Muscle of leg (tissue), 11 donors: ENCODE data around the gene SEZ6L2. TPM values are rescaled to one million over a fixed set of nuclear protein-coding genes. Genes with fewer than 3 reads are reported as not detected.

Experiments used
- DNase-seq: peaks from one replicate; pipeline ENCODE4 v3.0.0; 2013
- H3K27ac ChIP-seq: one replicate; pipeline ENCODE4 v1.5.1; 2013; ENCODE audit warnings: mild to moderate bottlenecking, low read length, control low read depth
- H3K27me3 ChIP-seq: one replicate; pipeline ENCODE4 v1.6.1; 2013; ENCODE audit warnings: low read length; ENCODE audit not compliant: control insufficient read depth, insufficient read depth
- H3K36me3 ChIP-seq: one replicate; pipeline ENCODE4 v1.6.1; 2013; ENCODE audit warnings: low read length; ENCODE audit not compliant: control insufficient read depth, insufficient read depth
- H3K4me1 ChIP-seq: one replicate; pipeline ENCODE4 v1.6.1; 2013; ENCODE audit warnings: low read length; ENCODE audit not compliant: control insufficient read depth, insufficient read depth
- H3K4me3 ChIP-seq: one replicate; pipeline ENCODE4 v1.5.1; 2013; ENCODE audit warnings: low read length, control low read depth
- H3K9me3 ChIP-seq: replicated peaks from 2 replicates; pipeline ENCODE4 v1.6.1; 2013; ENCODE audit warnings: low read depth, low read length; ENCODE audit not compliant: control insufficient read depth
- WGBS: methylation state at CpG from one replicate; pipeline ENCODE4 v1.1.5; 2013; ENCODE audit warnings: missing lambda C conversion rate; ENCODE audit not compliant: insufficient coverage; 5-methylcytosine and 5-hydroxymethylcytosine counted together
- polyA plus RNA-seq, 8 donors: library from polyadenylated mRNA; unstranded; fragments of 120-200 nt; gene quantifications; one replicate each; pipeline versions ENCODE4 v1.2.1 to v1.2.3, GENCODE V29; 2013; ENCODE audit warnings: inconsistent platforms in 1 of 8, low replicate concordance in 1 of 8; ENCODE audit not compliant: insufficient read length in 8 of 8, insufficient read depth in 1 of 8
- total RNA-seq: library from RNA; stranded (reverse); fragments of 120-200 nt; gene quantifications from one replicate; pipeline ENCODE4 v1.2.4, GENCODE V29; 2013

The SEZ6L2 gene
- total and polyA plus RNA-seq, 9 donors: 1.1 to 8.4 (median 2.9) TPM

DNA sequence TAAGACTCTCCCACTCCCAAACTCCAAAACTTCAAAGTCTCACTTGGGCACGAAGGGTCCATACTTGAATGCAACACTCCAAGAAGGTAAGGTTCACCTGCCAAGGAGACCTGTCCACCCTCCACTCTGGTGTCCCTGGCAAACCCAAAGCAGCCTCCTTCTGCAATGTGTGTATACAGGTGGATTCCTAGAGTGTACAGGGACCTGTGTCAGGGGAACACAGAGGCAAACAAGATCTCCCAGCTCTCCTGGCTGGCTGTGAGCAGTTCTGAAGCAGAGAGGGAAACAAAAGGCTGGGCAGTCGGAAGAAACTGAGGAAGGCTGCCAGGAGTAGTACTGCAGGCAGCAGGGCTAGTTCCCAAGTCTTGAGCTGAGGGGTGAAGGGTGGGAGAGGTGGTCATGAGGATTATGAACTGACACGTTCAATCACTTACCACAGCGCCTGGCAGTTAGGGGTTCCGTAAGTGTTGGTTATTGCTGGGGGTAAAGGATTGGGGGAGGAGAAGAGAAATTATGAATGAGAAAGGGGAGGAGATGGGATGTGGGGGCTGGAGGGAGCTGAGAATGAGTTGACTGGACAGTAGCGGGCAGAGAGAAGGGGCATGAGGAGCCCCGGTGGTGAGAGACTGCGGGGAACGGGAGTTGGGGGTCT is 25.9 kb upstream of the SEZ6L2 start:
- peak; percentile 22 for DNase-seq
- Histone ChIP-seq H3K27ac (no peak overlapping the region), H3K4me1 (peaks cover 18% of the 10 kb centered on the region), H3K27me3 (no peaks in the 10 kb centered on the region), H3K36me3 (peaks cover 20% of the 10 kb centered on the region), H3K9me3 (no peaks in the 10 kb centered on the region), H3K4me3 (peak overlapping the region; percentile 83)
- WGBS: 2% methylated on average over 8 of the region's 9 CpGs

DNA sequence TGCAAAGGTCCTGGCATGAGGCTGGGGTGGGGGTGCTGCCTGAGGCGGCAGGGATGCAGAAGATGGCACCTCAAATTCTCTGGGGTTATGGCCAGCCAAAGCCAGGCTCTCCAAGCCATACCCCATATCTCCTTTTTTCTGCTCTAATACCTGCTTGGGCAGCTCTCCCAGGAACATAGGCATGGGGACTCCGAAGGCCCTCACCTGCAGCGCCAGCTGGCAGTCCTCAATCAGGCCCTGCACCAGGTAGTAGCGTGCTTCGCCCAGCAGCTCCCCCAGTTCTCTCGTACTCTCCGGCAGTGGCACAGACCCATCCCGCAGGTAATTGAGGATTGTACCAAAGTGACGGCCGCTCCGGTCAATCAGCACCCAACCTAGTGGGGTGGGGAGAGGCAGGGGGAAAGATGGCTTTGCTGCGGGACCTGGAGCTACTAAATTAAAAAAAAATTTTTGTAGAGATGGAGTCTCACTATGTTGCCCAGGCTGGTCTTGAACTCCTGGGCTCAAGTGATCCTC is 23.7 kb upstream of the SEZ6L2 start:
- Histone ChIP-seq H3K4me3 (no peak overlapping the region), H3K27ac (no peak overlapping the region), H3K27me3 (no peaks in the 10 kb centered on the region), H3K36me3 (peaks cover 20% of the 10 kb centered on the region), H3K4me1 (peaks cover 18% of the 10 kb centered on the region), H3K9me3 (no peaks in the 10 kb centered on the region)
- no peak for DNase-seq
- 93% methylated on average over 12 of the region's 12 CpGs for WGBS

DNA sequence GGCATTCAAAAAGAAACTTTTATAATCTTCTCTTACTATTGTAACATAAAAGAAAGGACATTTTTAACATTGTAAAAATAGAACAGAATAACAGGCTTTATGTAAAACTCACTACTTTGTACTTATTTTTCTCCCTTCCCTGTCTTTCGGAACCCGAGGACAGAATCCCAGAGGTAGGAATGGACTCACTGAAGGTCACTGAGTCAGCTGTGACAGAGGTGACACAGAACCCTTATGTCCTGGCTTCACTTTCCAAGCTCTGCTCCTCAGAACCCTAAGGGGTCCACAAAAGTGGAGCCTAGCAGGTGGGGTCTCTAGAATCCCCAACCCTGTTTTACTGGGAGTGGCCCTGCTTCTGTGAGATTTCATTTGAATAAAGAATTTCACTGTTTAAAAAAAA is 23.0 kb upstream of the SEZ6L2 start:
- DNase-seq: no peak
- 83% methylated on average over 1 of the region's 2 CpGs for WGBS
- peaks cover 18% of the 10 kb centered on the region for H3K4me1 ChIP-seq
- peaks cover 20% of the 10 kb centered on the region for H3K36me3 ChIP-seq
- no peak overlapping the region for H3K4me3 ChIP-seq
- H3K27me3 ChIP-seq: no peaks in the 10 kb centered on the region
- H3K27ac ChIP-seq: no peak overlapping the region
- H3K9me3 ChIP-seq: no peaks in the 10 kb centered on the region

DNA sequence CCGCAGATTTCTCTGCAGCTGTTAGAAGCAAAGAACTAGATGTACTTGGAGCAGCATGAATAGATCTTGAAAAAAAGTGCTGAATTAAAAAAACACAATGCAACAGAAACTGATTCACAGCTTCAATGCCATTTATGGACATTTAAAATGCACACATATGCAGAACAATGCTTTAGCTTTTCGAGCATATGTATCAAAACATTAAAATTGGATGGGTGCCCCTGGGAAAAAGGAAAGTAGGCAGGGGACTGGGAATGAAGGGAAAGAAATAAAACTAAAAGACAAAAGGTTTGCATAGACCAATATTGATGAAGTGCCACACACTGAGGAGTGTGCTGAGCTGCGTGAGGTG is 21.7 kb upstream of the SEZ6L2 start:
- no peak for DNase-seq
- Histone ChIP-seq H3K27ac (no peak overlapping the region), H3K4me1 (peaks cover 8% of the 10 kb centered on the region), H3K9me3 (no peaks in the 10 kb centered on the region), H3K27me3 (no peaks in the 10 kb centered on the region), H3K4me3 (no peak overlapping the region), H3K36me3 (peaks cover 26% of the 10 kb centered on the region)
- WGBS: 77% methylated on average over 1 of the region's 3 CpGs

DNA sequence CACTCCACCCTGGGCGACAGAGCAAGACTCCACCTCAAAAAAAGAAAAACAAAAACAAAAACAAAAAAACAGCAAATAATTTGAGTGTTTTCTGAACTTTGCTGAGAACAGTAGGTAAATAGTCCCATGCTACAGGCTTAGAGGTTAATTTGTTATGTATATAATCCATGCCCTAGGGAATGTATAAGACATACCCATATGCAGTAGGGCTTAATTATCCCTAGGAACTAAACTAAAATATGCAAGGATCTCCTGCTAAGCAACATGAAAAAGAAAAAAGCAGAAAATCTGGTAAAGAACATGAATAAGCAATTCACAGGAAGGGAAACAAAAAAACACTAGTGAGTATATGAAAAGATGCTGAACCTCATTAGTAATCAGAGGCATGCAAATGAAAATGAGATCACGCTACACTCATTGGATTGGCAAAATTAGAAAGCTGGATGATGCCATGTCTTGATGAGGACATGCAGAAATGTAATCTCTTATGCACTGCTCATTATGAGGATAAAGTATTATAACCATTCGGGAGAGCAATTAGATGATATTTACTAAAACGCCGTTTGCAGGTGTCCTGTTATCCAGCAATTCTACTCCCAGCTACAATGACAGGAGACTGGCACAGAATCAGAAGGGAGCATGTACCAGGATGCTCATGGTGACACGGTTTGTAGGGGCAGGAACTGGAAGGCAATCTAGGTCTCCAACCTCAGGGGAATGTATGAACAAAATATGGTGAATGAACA is 21.1 kb upstream of the SEZ6L2 start:
- WGBS: 50% methylated on average over 1 of the region's 6 CpGs
- H3K36me3 ChIP-seq: peaks cover 26% of the 10 kb centered on the region

DNA sequence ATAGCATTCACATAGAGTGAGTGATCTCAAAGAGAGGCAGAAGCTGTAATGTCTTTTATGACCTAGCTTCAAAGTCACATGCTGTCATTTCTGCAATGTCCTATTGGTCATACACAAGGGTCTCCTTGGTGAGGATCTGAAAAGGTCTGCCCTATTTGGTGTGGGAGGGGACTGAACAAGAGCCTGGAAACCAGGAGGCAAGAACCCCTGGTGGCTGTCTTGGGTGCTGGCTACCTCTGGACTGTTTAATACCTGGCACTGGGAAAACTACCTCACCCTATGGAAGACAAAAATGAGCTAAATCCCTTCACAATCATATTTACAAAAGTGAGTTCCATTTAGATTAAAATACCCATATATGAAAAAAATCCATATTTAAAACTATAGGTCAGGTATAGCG is 17.6 kb upstream of the SEZ6L2 start:
- no peak for DNase-seq
- H3K4me3 ChIP-seq: no peak overlapping the region
- H3K27ac ChIP-seq: no peak overlapping the region
- peaks cover 22% of the 10 kb centered on the region for H3K36me3 ChIP-seq
- WGBS: 100% methylated on average over 1 of the region's 1 CpG
- no peaks in the 10 kb centered on the region for H3K9me3 ChIP-seq
- H3K27me3 ChIP-seq: no peaks in the 10 kb centered on the region
- H3K4me1 ChIP-seq: no peaks in the 10 kb centered on the region

More for the DNA sequence above, 21.1 kb upstream of the SEZ6L2 start:
- H3K9me3 ChIP-seq: no peaks in the 10 kb centered on the region
- no peak overlapping the region for H3K27ac ChIP-seq
- H3K4me1 ChIP-seq: peaks cover 8% of the 10 kb centered on the region
- DNase-seq: no peak
- H3K4me3 ChIP-seq: no peak overlapping the region
- no peaks in the 10 kb centered on the region for H3K27me3 ChIP-seq

DNA sequence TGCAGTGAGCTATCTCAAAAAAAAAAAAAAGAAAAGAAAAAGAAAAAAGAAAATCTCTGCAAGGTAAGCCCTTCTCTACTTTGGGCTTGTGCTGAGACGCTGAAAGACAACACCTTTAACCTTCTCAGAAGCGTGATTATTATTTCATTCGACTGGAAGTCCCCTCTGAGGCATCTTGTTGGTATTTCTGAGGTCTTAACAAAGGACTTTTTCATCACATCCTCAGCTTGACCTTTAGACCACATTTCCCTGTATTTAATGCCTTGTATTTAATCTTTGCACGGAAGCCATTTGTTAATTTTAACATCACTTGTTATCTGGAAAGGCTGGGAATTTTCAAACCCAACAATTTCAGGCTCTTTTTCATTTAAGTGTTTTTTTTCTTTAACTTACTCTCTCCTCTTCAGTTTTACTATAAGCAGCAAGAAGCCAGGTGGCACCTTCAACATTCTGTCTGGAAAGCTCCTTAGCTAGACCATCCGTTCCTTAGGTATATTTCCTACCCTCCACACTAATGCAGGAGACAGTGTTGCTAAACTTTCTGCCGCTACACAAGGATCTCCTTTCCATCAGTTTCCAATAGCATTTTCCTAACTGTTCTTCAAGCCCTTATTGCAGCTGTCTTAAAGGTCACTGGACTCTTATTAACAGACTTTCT is 16.4 kb upstream of the SEZ6L2 start:
- H3K4me3 ChIP-seq: no peak overlapping the region
- H3K27me3 ChIP-seq: no peaks in the 10 kb centered on the region
- H3K27ac ChIP-seq: no peak overlapping the region
- WGBS: 81% methylated on average over 2 of the region's 6 CpGs
- H3K4me1 ChIP-seq: no peaks in the 10 kb centered on the region
- H3K9me3 ChIP-seq: no peaks in the 10 kb centered on the region
- no peak for DNase-seq
- peaks cover 16% of the 10 kb centered on the region for H3K36me3 ChIP-seq

DNA sequence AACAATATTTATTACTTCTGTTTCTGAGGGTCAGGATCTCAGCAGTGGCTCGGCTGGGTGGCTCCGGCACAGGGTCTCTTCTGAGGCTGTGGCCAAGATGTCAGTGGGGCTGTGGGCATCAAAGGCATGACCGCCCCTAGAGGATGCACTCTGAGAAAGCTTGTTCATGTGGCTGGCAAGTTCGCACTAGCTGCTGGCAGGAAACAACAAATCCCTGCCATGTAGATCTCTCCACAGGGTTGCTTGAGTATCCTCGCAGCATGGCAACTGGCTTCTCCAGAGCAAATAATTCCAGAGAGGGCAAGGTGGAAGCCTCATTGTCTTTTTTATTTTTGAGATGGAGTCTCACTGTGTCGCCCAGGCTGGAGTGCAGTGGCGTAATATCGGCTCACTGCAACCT is 14.2 kb upstream of the SEZ6L2 start:
- Histone ChIP-seq H3K27ac (no peak overlapping the region), H3K4me1 (no peaks in the 10 kb centered on the region), H3K4me3 (no peak overlapping the region), H3K27me3 (no peaks in the 10 kb centered on the region), H3K9me3 (no peaks in the 10 kb centered on the region), H3K36me3 (peaks cover 13% of the 10 kb centered on the region)
- 93% methylated on average over 4 of the region's 8 CpGs for WGBS
- DNase-seq: no peak

DNA sequence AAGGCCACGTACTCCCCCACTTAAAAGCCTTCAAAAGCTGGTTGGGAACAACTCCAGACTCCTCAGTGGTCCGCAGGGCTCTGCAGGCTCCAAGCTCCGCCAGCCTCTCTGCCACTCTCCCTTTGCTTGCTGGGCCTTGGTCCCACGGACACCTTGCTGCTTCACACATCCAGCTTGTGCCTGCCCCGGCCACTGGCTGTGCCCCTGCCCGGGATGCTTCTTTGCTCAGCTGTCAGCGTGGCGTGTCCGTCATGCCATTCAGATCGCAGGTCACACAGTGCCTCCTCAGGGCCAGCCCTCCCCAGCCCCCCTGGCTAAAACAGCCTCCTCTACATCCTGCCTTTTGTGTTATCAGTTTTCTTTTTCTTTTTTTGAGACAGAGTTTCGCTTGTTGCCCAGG is 12.7 kb upstream of the SEZ6L2 start:
- Histone ChIP-seq H3K4me3 (no peak overlapping the region), H3K4me1 (no peaks in the 10 kb centered on the region), H3K27ac (no peak overlapping the region), H3K27me3 (no peaks in the 10 kb centered on the region), H3K9me3 (no peaks in the 10 kb centered on the region), H3K36me3 (peaks cover 12% of the 10 kb centered on the region)
- DNase-seq: no peak
- 80% methylated on average over 9 of the region's 11 CpGs for WGBS

DNA sequence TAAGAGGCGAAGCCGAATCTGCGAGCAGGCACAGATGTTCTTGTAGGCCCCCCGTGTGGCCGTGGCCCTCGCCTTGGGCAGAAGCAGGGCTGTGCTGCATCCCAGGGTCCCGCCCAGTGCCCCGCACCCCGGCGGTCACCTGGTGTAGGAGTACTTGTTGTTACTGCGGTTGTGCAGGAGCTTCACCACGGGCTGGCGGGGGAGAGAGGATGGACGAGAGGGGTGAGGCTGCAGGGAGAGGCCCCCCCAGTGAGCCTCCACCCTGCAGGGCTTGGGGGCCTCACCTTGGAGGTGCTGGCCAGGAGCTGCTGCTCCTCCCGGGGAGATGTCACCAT is 12.3 kb upstream of the SEZ6L2 start:
- peaks cover 8% of the 10 kb centered on the region for H3K36me3 ChIP-seq
- WGBS: 67% methylated on average over 15 of the region's 15 CpGs

More for the DNA sequence above, 12.3 kb upstream of the SEZ6L2 start:
- no peaks in the 10 kb centered on the region for H3K4me1 ChIP-seq
- no peak overlapping the region for H3K27ac ChIP-seq
- H3K4me3 ChIP-seq: no peak overlapping the region
- no peaks in the 10 kb centered on the region for H3K9me3 ChIP-seq
- DNase-seq: no peak
- no peaks in the 10 kb centered on the region for H3K27me3 ChIP-seq
